Body of pancreas (tissue), 4 donors: Measurements from ENCODE around the gene HOTAIR. TPM values are rescaled to one million over a fixed set of nuclear protein-coding genes. Genes with fewer than 3 reads are reported as not detected.

Experiments used
- ATAC-seq: fragments of 150-250 bp; one replicate; pipeline ENCODE4 v1.9.1; 2016
- DNase-seq, 4 donors: peaks; one replicate each; pipeline ENCODE4 v3.0.0-alpha.2; 2019
- H3K27ac ChIP-seq, 4 donors: fragments of 200-600 bp; sonication (generic); 1 replicate in 3 of 4; 2 replicates in 1 of 4; pipeline versions ENCODE4 v1.5.1 to v1.6.1; 2016 to 2019; ENCODE audit warnings: mild to moderate bottlenecking in 1 of 4, mixed read lengths in 1 of 4, moderate library complexity in 1 of 4
- H3K27me3 ChIP-seq, 2 donors: fragments of 200-600 bp; sonication (generic); one replicate each; pipeline ENCODE4 v1.6.0; 2016; ENCODE audit warnings: mild to moderate bottlenecking in 1 of 2
- H3K36me3 ChIP-seq, 2 donors: fragments of 200-600 bp; sonication (generic); replicated peaks in 1 of 2; 2 replicates each; pipeline ENCODE4 v1.5.1; 2016; ENCODE audit warnings: low read depth in 2 of 2; ENCODE audit not compliant: insufficient read depth in 1 of 2
- H3K4me1 ChIP-seq: fragments of 200-600 bp; sonication (generic); one replicate; pipeline ENCODE4 v1.6.0; 2016
- H3K4me3 ChIP-seq, 2 donors: fragments of 200-600 bp; sonication (generic); 1 replicate in 1 of 2; 2 replicates in 1 of 2; pipeline ENCODE4 v1.5.1; 2016 to 2019
- H3K9me3 ChIP-seq, 3 donors: fragments of 200-600 bp; sonication (generic); 1 replicate in 2 of 3; 2 replicates in 1 of 3; pipeline ENCODE4 v1.5.1; 2016
- POLR2A ChIP-seq, 3 donors: fragments of 450-650 bp; IDR thresholded peaks; one replicate each; pipeline ENCODE4 v1.6.1; 2016; ENCODE audit warnings: antibody characterized with exemption in 3 of 3, mild to moderate bottlenecking in 2 of 3
- whole genome bisulfite sequencing, 2 donors: methylation state at CpG; one replicate each; pipeline ENCODE4 v1.1.5; 2017; 5-methylcytosine and 5-hydroxymethylcytosine counted together
- intact Hi-C: fragments of 100-400 bp; cut with DNase I; formaldehyde crosslinking; loops from one replicate; pipeline ENCODE4 v1.15.1; 2023
- total RNA-seq, 2 donors: library from RNA; depleted of rRNA; stranded (reverse); fragments of >200 nt; gene quantifications; one replicate each; pipeline ENCODE4 v1.1.0, GENCODE V29; 2016
- TF ChIP-seq, protein P1 (sequence below), 7 experiments: fragments of 450-650 bp in 4 of 7; fragments of 200-600 bp in 3 of 7; sonication (generic) in 3 of 7; IDR thresholded peaks; one replicate each; pipeline ENCODE4 v1.5.1; 2016 to 2019; ENCODE audit warnings: antibody characterized with exemption in 7 of 7

HOTAIR gene
- total RNA-seq, 2 donors from 2014 or later: not detected

DNA sequence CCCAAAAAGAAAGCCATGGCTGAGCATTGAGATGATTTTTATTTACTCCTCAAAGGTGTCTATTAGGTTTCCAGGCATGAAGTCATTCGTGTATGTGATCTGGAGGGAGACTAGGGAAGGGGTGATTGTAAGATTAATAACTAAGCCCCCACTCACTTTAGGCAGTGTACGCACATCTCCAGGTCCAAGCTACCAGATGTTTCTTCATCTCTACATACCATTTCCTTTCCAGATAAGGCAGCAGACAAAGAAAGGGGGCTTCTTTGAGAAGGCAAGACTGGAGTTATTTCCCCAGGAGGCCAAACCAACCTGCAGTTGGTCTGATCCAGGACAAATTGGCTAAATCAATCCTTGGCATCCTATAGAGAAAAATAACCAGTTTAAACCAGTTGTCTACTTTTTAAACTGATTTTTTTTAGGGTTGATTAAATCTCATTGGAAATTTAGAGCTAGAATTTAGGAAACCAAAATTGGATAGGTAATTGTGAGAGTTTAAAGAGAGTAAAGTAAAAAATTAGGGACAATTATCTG lies 32.2 kb downstream of the HOTAIR start:
- TF ChIP-seq POLR2A (IDR thresholded peaks at IDR 0.05): no peak
- TF ChIP-seq, protein P1, sequence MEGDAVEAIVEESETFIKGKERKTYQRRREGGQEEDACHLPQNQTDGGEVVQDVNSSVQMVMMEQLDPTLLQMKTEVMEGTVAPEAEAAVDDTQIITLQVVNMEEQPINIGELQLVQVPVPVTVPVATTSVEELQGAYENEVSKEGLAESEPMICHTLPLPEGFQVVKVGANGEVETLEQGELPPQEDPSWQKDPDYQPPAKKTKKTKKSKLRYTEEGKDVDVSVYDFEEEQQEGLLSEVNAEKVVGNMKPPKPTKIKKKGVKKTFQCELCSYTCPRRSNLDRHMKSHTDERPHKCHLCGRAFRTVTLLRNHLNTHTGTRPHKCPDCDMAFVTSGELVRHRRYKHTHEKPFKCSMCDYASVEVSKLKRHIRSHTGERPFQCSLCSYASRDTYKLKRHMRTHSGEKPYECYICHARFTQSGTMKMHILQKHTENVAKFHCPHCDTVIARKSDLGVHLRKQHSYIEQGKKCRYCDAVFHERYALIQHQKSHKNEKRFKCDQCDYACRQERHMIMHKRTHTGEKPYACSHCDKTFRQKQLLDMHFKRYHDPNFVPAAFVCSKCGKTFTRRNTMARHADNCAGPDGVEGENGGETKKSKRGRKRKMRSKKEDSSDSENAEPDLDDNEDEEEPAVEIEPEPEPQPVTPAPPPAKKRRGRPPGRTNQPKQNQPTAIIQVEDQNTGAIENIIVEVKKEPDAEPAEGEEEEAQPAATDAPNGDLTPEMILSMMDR (IDR thresholded peaks at IDR 0.05): no peak
- Histone ChIP-seq H3K27ac (no peak overlapping the region), H3K9me3 (no peaks in the 10 kb centered on the region), H3K36me3 (no peaks in the 10 kb centered on the region), H3K27me3 (peaks cover 0 to 30% of the 10 kb centered on the region in 2 donors), H3K4me3 (no peak overlapping the region), H3K4me1 (peaks cover 22% of the 10 kb centered on the region)
- 7 to 12% methylated on average over 2 of the region's 2 CpGs for WGBS, 2 donors
- intact Hi-C loops: no loop called here
- DNase-seq (no peak), ATAC-seq (no peak)

DNA sequence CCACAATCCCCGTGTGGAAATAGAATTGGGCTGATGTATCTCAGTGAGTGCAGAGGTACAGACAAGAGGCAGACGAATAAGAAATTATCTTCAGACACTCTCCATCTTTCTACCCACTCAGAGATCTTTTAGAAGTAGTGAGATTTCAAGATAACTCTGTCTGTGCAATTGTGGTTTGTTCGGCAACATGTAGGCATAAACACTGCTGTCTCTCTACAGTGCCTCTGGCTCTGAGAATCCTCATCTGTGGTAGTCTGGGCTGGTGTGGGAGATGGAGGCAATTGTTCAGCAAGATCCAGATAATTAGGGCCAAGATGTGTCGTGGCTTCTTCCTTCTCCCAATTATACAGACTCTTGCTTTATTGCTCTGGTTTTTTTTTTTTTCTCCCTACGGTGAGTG lies 33.0 kb downstream of the HOTAIR start:
- Histone ChIP-seq H3K4me1 (peaks cover 22% of the 10 kb centered on the region), H3K27ac (no peak overlapping the region), H3K27me3 (peaks cover 0 to 38% of the 10 kb centered on the region in 2 donors), H3K36me3 (no peaks in the 10 kb centered on the region), H3K9me3 (no peaks in the 10 kb centered on the region), H3K4me3 (no peak overlapping the region)
- 15 to 20% methylated on average over 5 of the region's 5 CpGs for WGBS, 2 donors
- DNase-seq (no peak), ATAC-seq (no peak)
- intact Hi-C loops: no loop called here
- TF ChIP-seq POLR2A (IDR thresholded peaks at IDR 0.05): no peak
- TF ChIP-seq, protein P1 (IDR thresholded peaks at IDR 0.05): no peak

DNA sequence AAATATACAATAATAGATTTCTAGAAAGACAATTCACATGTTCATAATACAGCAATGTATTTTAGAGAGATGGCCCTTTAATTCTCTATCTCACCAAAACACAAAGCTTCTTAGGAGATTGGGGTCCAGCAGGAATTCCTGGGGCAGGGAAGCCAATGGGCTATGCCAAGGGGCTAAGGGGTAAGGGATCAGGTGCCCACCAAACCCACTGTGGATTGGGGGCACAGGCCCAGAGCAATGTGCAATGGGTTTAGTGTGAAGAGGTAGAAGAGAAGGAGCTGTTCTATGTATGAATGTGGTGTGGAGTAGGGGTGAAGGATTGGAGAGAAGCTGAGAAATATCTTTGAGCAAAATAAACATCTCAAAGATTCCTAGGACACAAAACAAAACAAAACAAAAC lies 33.6 kb downstream of the HOTAIR start:
- ATAC-seq: no peak

DNA sequence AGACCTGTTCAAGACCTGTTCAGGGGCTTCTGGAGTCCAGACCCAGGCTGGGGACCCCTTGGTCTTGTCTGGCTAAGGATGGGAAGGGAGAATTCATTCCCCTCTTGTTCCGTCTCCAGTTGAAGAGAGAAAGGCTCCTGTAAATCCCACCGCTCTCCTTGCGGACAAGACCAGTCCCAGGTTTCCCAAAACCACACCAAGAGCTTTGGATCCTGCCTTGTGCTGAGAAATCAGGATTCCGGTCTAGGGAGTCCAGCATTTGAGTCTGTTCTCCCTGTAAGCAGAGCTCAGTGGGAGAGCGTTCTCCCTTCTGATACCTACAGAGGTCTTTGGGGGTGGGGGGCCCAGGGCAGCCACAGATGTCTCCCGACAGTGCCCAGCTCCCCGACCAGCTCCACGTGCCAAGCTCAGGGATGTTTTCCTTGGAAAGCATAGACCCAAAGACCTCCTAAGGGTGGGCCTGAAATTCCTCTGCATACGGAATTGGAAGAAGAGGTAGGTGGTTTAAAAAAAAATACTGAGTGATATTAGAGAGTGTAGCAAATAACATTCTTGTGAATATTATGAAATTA lies 34.2 kb downstream of the HOTAIR start:
- H3K27ac ChIP-seq: no peak overlapping the region
- no peaks in the 10 kb centered on the region for H3K36me3 ChIP-seq
- H3K9me3 ChIP-seq: no peaks in the 10 kb centered on the region
- H3K27me3 ChIP-seq: peaks cover 0 to 45% of the 10 kb centered on the region in 2 donors
- WGBS, 2 donors: 7 to 15% methylated on average over 9 of the region's 9 CpGs
- DNase-seq (no peak), ATAC-seq (no peak)
- no peak overlapping the region for H3K4me3 ChIP-seq
- intact Hi-C loops: no loop called here
- TF ChIP-seq, protein P1 (IDR thresholded peaks at IDR 0.05): no peak
- no peak for TF ChIP-seq POLR2A (IDR thresholded peaks at IDR 0.05)
- H3K4me1 ChIP-seq: peaks cover 27% of the 10 kb centered on the region

More for the DNA sequence above, 33.6 kb downstream of the HOTAIR start:
- Histone ChIP-seq H3K4me1 (peaks cover 22% of the 10 kb centered on the region), H3K9me3 (no peaks in the 10 kb centered on the region), H3K27me3 (peaks cover 0 to 39% of the 10 kb centered on the region in 2 donors), H3K4me3 (no peak overlapping the region), H3K27ac (no peak overlapping the region), H3K36me3 (no peaks in the 10 kb centered on the region)
- no peak for TF ChIP-seq POLR2A (IDR thresholded peaks at IDR 0.05)
- TF ChIP-seq, protein P1 (IDR thresholded peaks at IDR 0.05): no peak
- DNase-seq: no peak
- intact Hi-C loops: no loop called here
